ENCODE data around the gene F12.

Gene F12

DNA sequence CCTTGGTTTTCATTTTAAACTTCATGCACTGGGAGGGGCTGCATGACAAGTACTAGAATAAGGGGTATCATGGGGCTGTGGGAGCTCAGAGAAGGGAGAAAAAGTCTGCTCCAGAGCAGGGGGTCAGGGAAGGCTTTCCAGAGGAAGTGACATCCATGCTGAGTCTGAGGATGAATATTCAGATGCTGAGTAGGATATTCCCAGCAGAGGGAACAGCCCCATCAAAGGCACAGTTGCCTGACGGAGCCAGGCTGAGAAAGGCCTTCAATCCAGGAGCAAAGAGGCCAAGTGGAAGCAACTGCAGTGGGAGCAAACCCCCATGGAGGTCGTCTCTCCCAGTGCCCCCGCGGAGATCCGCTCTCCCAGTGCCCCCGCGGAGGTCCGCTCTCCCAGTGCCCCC, 13.3 kb downstream of the F12 start:
- Mint-ChIP-seq H3K36me3 (ENCODE audit: low read depth) (no peaks in the 10 kb centered on the region), H3K27me3 (peaks cover 2% of the 10 kb centered on the region), H3K4me3 (no peak overlapping the region), H3K27ac (no peak overlapping the region), H3K9me3 (no peaks in the 10 kb centered on the region), H3K4me1 (ENCODE audit: low read depth) (peaks cover 5% of the 10 kb centered on the region)

DNA sequence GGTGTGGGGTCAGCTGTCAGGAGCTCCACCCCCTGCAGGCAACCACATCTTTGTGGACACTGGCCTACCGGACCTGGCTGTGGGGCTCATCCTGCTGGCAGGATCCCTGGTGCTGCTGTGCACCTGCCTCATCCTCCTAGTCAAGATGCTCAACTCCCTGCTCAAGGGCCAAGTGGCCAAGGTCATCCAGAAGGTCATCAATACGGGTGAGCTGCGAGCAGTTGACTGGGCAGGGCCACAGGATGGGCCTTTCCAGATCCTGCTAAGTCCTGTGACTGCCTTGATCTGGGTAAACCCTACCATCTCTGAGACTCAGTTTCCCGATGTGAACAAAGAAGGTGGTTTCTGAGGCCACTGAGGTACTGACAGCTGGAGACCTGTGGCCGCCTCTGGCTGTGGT, 15.4 kb downstream of the F12 start:
- Mint-ChIP-seq H3K4me3 (no peak overlapping the region), H3K36me3 (ENCODE audit: low read depth) (no peaks in the 10 kb centered on the region), H3K27ac (no peak overlapping the region), H3K4me1 (ENCODE audit: low read depth) (peaks cover 25% of the 10 kb centered on the region), H3K9me3 (no peaks in the 10 kb centered on the region), H3K27me3 (no peaks in the 10 kb centered on the region)

DNA sequence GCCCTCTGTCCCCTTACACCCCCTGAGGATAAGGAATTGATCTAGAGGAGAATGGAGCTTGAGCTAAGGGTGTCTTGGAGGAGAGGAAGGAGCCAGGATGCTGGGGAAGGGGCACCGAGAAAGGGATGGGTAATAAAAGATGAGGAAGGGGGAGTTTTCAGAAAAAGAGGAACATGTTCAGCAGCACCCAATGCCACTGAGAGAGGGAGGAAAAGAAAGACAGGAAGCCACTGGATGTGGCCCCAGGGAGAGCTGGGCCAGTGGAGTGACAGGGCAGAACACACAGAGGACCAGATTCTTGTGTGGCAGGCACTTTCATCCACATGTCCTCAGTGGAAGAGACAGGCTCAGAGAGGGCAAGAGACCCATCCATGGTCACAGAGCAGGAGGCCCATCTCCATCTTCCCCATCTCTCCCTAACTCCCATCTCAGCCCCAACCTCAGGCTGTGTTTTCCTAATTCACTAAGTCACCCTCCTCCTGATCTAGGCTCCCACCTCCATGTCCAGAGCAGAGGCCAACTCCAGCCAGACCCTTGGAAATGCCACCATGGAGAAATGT, 16.1 kb downstream of the F12 start:
- Mint-ChIP-seq H3K9me3 (no peaks in the 10 kb centered on the region), H3K4me1 (ENCODE audit: low read depth) (peaks cover 32% of the 10 kb centered on the region), H3K27ac (peak overlapping the region; percentile 60), H3K27me3 (no peaks in the 10 kb centered on the region), H3K36me3 (ENCODE audit: low read depth) (no peaks in the 10 kb centered on the region), H3K4me3 (no peak overlapping the region)

DNA sequence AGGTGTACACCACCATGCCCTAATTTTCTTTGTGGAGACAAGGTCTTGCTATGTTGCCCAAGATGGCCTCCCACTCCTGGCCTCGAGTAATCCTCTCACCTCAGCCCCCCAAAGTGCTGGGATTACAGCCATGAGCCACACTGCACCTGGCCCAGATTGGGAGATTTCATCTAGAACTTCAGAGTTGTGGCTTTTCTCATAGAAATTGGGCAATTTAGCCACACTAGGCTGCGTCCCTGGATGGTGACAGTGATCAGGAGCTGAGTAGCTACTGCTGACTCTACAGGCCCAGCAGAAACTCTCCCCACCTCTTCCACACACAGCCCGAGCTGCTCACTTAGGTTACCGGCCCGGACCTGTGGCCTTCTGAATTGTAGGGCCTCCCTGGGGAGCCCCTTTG, 16.6 kb downstream of the F12 start:
- Mint-ChIP-seq H3K4me1 (ENCODE audit: low read depth) (peaks cover 36% of the 10 kb centered on the region), H3K27ac (no peak overlapping the region), H3K27me3 (no peaks in the 10 kb centered on the region), H3K4me3 (no peak overlapping the region), H3K36me3 (ENCODE audit: low read depth) (no peaks in the 10 kb centered on the region), H3K9me3 (no peaks in the 10 kb centered on the region)

DNA sequence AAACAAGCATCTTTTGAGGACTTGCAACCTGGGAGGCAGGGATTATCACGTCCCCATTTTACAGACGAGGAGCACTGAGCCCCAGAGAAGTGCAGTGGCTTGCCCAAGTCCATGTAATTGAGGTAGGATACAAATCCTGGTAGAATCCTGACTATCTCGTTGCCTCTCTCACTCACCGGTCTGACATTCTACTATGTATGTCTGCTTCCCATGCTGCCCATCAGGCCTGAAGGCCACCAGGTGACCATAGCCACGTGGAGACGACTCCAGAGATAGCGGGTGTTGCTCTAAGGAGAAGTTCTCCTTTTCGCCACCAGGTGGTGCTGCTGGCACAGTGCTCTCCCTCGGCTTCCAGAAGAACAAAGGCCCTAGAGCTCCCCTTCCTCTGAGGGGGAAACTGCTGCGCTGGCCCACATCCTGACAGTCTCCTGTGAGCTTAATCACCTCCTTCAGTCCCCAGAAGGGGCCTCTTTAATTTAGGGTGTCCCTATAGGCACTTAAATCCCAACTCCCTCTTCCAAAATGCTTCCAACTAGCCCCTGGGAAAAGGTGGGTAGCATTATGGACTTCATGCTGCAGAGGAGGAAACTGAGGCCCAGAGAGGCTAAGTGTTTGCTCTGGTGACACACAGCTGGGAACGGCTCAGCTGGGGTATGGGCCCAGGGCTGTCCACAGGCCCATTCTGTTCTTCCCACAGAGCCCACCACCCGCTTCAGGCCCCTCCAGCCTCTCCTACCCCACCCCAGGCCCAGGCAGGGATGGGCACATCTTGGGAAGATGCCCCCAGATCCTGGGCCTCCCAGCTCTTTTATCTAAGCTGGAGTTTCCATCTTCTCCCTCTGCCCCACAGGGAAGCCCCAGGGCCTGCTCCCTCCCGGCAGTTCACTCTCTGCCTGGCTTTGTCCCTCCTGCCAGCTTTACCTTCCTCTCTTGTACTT, 18.7 kb downstream of the F12 start:
- Mint-ChIP-seq H3K4me1 (ENCODE audit: low read depth) (peaks cover 36% of the 10 kb centered on the region), H3K4me3 (no peak overlapping the region), H3K27ac (peak overlapping the region; percentile 69), H3K36me3 (ENCODE audit: low read depth) (no peaks in the 10 kb centered on the region), H3K27me3 (no peaks in the 10 kb centered on the region), H3K9me3 (no peaks in the 10 kb centered on the region)

DNA sequence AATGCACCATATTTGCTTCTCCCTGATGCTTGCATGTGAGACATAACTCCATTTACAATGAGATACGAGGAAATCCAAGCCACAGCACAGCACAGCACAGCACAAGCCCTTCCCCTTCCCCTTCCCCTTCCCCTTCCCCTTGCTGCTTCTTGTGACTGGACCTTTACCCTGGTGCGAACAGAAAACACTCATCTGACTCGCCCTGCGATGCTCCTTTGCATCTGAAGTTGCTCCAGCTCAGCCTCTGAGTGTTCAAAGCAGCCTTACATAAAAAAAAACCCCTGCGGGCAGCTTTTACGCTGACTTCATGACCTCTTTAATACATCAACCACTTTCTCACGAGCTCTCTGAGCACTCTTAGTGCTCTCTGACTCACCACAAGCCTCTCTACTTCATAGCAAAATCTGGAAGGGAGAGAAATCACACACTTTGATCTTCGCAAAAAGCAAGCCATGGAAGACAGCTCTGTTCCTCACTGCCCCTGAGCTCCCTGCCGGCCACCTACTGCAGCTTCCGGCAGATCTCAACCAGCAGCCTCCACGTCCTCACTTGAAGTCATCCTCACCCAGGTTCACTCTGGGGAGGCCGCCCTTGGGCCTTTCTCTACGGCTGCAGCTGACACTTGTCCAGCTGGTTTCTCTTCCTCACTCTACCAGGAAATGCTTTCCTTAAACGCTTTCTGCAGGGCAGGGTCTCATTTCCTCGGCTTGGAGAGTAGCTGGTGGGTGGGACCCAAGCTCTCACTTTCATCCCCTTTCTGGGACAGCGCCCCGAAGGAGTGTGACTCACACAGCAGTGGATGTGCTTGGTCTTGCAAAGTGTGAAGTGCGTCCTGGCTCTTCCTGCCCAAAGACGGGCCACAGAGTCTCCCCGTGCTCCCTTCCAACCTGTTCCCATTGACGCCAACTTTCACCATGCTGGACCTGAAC, 19.9 kb downstream of the F12 start:
- no peaks in the 10 kb centered on the region for H3K36me3 Mint-ChIP-seq (ENCODE audit: low read depth)
- H3K27me3 Mint-ChIP-seq: no peaks in the 10 kb centered on the region
- H3K9me3 Mint-ChIP-seq: no peaks in the 10 kb centered on the region
- H3K4me1 Mint-ChIP-seq (ENCODE audit: low read depth): peaks cover 41% of the 10 kb centered on the region
- H3K4me3 Mint-ChIP-seq: peak overlapping the region; percentile 21
- H3K27ac Mint-ChIP-seq: peak overlapping the region; percentile 69

DNA sequence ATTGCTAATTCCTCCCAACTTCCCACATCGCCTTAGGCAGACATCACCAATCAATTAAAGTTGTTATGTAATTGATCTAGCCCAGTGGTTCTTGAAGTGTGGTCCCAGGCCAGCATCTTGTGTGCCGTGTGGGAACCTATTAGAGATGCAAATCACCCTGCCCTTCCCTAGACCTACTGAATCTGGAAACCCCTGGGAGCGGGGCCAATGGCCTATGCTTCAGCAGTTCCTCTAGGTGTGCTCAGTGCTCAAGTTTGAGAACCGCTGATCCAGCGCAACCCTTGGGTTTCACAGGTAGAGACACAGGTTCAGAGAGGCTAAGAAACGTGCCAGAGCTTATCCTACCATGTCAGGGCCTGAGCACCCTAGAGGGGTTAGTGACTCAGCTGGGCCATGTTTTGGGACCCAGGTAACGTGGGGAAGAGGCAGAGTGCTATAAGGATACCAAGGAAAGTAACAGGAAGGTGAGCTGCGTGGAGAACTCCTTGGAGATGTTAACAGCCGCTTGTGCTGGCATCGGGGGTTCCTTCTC, 20.8 kb downstream of the F12 start:
- Mint-ChIP-seq H3K4me1 (ENCODE audit: low read depth) (peaks cover 41% of the 10 kb centered on the region), H3K4me3 (no peak overlapping the region), H3K27ac (peak overlapping the region; percentile 23), H3K36me3 (ENCODE audit: low read depth) (no peaks in the 10 kb centered on the region), H3K27me3 (no peaks in the 10 kb centered on the region), H3K9me3 (no peaks in the 10 kb centered on the region)

DNA sequence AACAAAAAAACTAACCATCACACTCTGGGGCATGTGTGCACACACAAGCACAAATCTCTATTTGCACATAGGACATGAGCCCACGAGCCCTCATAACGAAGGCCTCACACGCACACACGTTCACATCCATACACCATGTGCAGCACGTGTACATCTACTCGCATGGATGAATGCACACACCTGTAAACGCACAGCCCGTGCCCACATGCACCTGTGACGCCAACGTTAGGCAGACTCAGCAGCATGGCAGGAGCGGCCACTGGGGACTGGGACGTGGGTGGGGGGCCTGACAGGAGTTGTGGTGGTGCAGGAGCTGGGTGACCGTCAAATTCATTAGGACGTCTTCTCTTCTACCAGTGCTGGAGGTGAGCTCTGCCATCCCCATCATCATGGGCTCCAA, 22.0 kb downstream of the F12 start:
- H3K27me3 Mint-ChIP-seq: no peaks in the 10 kb centered on the region
- no peaks in the 10 kb centered on the region for H3K9me3 Mint-ChIP-seq
- peaks cover 45% of the 10 kb centered on the region for H3K4me1 Mint-ChIP-seq (ENCODE audit: low read depth)

DNA sequence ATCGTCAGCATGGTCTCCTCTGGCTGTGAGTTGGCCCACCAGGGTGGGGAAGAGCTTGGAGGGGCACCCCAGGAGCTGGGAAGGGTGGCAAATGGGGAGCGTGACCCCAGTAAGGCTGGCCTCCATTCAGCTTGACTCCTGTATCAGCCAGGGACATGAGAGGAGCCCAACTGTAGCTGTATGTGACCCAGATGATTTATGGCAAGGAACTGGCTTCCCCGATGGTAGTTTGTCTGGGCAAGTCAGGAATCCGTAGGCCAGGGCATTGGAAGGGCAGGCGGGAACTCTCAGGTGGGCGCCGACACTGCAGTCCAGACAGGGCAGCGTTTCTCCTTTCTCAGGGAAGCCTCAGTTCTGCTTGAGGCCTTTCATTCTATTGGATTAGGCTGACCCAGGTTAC, 22.8 kb downstream of the F12 start:
- no peaks in the 10 kb centered on the region for H3K36me3 Mint-ChIP-seq (ENCODE audit: low read depth)
- no peaks in the 10 kb centered on the region for H3K9me3 Mint-ChIP-seq
- no peak overlapping the region for H3K27ac Mint-ChIP-seq
- H3K27me3 Mint-ChIP-seq: no peaks in the 10 kb centered on the region
- H3K4me1 Mint-ChIP-seq (ENCODE audit: low read depth): peaks cover 47% of the 10 kb centered on the region
- no peak overlapping the region for H3K4me3 Mint-ChIP-seq

More for the DNA sequence above, 22.0 kb downstream of the F12 start:
- Mint-ChIP-seq H3K27ac (no peak overlapping the region), H3K4me3 (no peak overlapping the region), H3K36me3 (ENCODE audit: low read depth) (no peaks in the 10 kb centered on the region)

DNA sequence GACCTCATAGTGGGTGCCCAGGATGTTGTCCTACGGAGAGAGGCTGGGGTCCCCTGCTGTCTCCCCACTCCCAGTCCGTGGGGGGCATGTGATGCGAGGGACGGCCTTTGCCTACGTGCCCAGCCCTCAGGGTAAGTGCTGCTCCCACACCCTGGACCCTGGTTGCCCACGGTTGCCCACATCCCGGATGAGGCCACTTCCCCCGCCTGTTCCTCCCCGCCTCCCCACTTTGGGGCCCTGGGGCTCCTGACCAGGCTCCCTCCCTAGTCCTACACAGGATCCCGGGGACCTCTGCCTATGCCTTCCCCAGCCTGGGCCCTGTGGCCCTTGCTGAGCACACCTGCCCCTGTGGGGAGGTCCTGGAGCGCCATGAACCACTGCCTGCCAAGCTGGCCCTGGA, 23.6 kb downstream of the F12 start:
- no peak overlapping the region for H3K27ac Mint-ChIP-seq
- peaks cover 39% of the 10 kb centered on the region for H3K4me1 Mint-ChIP-seq (ENCODE audit: low read depth)
- H3K4me3 Mint-ChIP-seq: no peak overlapping the region

DNA sequence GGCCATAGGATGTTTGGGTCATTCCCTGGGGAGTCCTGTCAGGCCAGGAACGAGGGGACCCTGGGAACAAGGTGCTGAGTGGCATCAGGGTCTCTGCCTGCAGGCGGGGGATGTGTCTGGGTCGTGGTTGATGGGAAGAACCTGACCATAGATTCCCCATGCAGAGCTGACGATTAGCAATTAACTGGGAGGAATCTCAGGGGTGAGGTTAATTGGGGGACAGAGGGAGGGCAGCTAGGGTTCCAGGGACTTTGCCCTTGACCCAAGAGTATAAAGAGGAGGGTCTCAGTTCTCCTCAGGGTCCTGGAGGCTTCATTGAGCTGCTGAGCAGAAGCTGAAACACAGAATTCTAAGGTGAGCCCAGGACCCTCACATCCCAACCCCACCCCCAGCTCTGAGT, 25.2 kb downstream of the F12 start, which contains the start of gene SLC34A1:
TSS of gene SLC34A1 (plus strand) at position 301 of the 400 bp plus-strand sequence. CDS start 1,308 bp downstream, outside the sequence.
- H3K27ac Mint-ChIP-seq: no peak within 1 kb of the TSS
- peaks cover 34% of the 10 kb centered on the region for H3K4me1 Mint-ChIP-seq (ENCODE audit: low read depth)
- no peaks in the 10 kb centered on the region for H3K9me3 Mint-ChIP-seq
- H3K27me3 Mint-ChIP-seq: no peaks in the 10 kb centered on the region
- no peak within 1 kb of the TSS for H3K4me3 Mint-ChIP-seq
- no peaks in the 10 kb centered on the region for H3K36me3 Mint-ChIP-seq (ENCODE audit: low read depth)

More for the DNA sequence above, 23.6 kb downstream of the F12 start:
- no peaks in the 10 kb centered on the region for H3K27me3 Mint-ChIP-seq
- H3K9me3 Mint-ChIP-seq: no peaks in the 10 kb centered on the region
- H3K36me3 Mint-ChIP-seq (ENCODE audit: low read depth): no peaks in the 10 kb centered on the region

DNA sequence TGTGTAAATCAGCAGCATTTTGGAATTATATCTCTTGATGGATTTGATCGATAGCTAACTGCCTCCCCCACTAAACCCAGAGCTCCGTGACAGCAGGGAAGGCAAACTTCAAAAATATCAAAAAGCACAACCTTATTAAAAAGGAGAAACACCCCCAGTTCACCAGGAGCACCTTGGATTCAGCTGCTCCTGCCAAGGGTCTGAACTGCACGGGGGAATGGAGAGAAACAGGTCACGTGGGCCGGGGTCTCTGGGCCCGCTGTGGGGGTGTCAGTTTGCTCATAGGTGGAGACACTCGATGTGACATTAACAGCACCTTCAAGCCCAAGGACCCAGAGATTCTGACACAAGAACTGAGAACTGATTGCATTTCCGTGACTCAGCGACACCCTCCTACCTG, 26.2 kb downstream of the F12 start:
- Mint-ChIP-seq H3K9me3 (no peaks in the 10 kb centered on the region), H3K27ac (no peak overlapping the region), H3K4me3 (no peak overlapping the region), H3K27me3 (no peaks in the 10 kb centered on the region), H3K4me1 (ENCODE audit: low read depth) (peaks cover 27% of the 10 kb centered on the region), H3K36me3 (ENCODE audit: low read depth) (no peaks in the 10 kb centered on the region)

DNA sequence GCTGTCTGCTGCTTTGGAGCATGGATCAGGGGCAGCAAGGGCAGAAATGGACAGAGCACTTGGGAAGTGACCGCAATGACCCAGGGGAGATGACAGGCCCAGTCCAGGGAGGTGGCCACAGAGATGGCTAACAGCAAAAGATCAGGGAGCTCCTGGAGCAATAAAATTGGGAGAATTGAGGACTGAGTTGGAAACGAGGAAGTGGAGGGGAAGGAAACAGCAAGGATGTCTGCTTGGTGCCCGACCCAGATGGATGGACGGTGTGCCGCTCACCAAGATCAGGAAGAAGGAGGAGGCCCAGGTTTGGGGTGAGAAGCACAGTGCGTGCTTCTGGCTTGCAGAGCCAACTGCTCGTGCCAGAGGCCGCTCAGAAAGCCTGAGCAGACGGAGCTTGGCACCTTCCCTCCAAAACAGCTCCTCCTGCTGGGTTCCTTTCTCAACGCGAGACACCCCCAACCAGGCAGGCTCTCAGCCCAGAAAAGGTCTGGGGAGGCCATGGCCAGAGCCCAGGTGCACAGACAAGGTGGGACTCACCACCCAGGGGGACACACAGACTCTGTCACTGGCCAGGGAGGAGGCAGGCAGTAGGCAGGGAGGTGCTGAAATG, 26.8 kb downstream of the F12 start:
- no peak overlapping the region for H3K4me3 Mint-ChIP-seq
- H3K36me3 Mint-ChIP-seq (ENCODE audit: low read depth): no peaks in the 10 kb centered on the region
- no peaks in the 10 kb centered on the region for H3K9me3 Mint-ChIP-seq
- H3K27ac Mint-ChIP-seq: no peak overlapping the region
- no peaks in the 10 kb centered on the region for H3K27me3 Mint-ChIP-seq
- H3K4me1 Mint-ChIP-seq (ENCODE audit: low read depth): peaks cover 24% of the 10 kb centered on the region

DNA sequence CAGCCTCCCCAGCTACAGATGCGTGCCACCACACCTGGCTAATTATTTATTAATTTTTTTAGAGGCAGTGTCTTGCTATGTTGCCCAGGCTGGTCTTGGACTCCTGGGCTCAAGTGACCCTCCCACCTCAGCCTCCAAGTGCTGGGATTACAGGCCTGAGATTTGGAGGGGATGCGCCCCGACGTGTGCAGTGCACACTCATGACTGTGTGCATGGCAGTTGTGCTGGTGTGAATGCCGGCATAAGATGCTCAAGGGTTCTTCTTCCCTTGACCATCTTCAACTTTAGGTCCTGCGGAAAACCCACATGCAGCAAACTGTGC, 28.6 kb downstream of the F12 start:
- Mint-ChIP-seq H3K4me3 (no peak overlapping the region), H3K27ac (no peak overlapping the region), H3K4me1 (ENCODE audit: low read depth) (peaks cover 24% of the 10 kb centered on the region), H3K36me3 (ENCODE audit: low read depth) (no peaks in the 10 kb centered on the region), H3K27me3 (no peaks in the 10 kb centered on the region), H3K9me3 (no peaks in the 10 kb centered on the region)
